Ascending aorta (tissue), 2 donors: ENCODE results near the gene ARHGAP10. TPM values are rescaled to one million over a fixed set of nuclear protein-coding genes. Genes with fewer than 3 reads are reported as not detected.

Experiments
- DNase-seq, 2 donors: peaks; one replicate each; pipeline ENCODE4 v3.0.0-alpha.2; 2019; ENCODE audit warnings: low spot score in 2 of 2
- H3K27ac ChIP-seq, 2 donors: fragments of 200-600 bp; sonication (generic); one replicate each; pipeline ENCODE4 v1.5.1; 2016 to 2017; ENCODE audit warnings: mild to moderate bottlenecking in 1 of 2
- H3K27me3 ChIP-seq: fragments of 200-600 bp; sonication (generic); one replicate; pipeline ENCODE4 v1.5.1; 2017
- H3K36me3 ChIP-seq, 2 donors: fragments of 200-600 bp; sonication (generic); one replicate each; pipeline ENCODE4 v1.5.1; 2016
- H3K4me1 ChIP-seq, 2 donors: fragments of 200-600 bp; sonication (generic); one replicate each; pipeline ENCODE4 v1.5.1; 2016 to 2017; ENCODE audit warnings: mild to moderate bottlenecking in 1 of 2
- H3K4me3 ChIP-seq, 2 donors: fragments of 200-600 bp; sonication (generic); one replicate each; pipeline ENCODE4 v1.5.1; 2016 to 2017; ENCODE audit warnings: mild to moderate bottlenecking in 1 of 2
- H3K9me3 ChIP-seq, 2 donors: fragments of 200-600 bp; sonication (generic); one replicate each; pipeline ENCODE4 v1.5.1; 2016
- intact Hi-C: fragments of 100-400 bp; cut with DNase I; formaldehyde crosslinking; loops from one replicate; pipeline ENCODE4 v1.15.1; 2023
- total RNA-seq: library from RNA; depleted of rRNA; stranded (reverse); fragments of >200 nt; gene quantifications from one replicate; pipeline ENCODE4 v1.1.0, GENCODE V29; 2016
- TF ChIP-seq, protein P1 (sequence below), 3 experiments: fragments of 200-600 bp in 2 of 3; fragments of 450-650 bp in 1 of 3; sonication (generic) in 2 of 3; IDR thresholded peaks; one replicate each; pipeline ENCODE4 v1.5.1; 2016 to 2019; ENCODE audit warnings: antibody characterized with exemption in 3 of 3, mild to moderate bottlenecking in 1 of 3, moderate library complexity in 1 of 3

ARHGAP10 gene
- total RNA-seq, 1 donor from 2014 or later, result 77.3 TPM

DNA sequence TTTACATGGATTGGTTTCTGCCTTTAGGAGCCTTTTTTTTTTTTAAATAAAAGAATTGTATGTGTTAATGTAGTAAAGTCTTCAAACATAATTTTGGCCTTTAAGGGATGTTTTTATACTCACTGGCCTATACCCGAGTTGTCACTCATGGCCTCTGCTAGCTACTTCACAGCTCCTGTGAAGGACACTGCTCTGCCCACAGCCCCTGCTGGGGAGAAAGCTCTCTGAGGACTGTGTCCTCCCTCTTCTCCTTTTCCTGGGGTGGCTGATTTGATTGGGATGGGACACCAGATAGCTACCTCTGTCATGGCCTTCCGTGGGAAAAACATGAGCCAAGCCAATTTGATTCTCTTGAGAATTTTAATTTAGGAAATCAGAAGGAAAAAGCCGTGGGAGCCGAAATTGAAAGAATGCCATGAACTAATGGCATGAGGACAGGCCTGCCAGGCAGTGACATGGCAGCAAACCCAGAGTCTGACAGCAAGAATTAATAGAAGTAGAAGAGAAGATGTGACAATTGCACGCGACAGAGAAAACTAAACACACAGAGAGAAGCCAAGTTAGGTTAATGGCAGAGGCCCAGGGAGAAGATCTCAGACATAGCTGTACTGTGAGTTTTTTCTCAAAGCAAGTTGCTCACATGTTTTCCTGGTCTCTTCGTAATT is 81.4 kb downstream of the ARHGAP10 start:
- H3K4me1 ChIP-seq, result peaks cover 36 to 79% of the 10 kb centered on the region in 2 donors
- no peaks in the 10 kb centered on the region for H3K27me3 ChIP-seq
- H3K4me3 ChIP-seq, result peak overlapping the region in 1 of 2 donors; percentile 31
- intact Hi-C loops, result no loop called here
- no peaks in the 10 kb centered on the region for H3K36me3 ChIP-seq
- no peaks in the 10 kb centered on the region for H3K9me3 ChIP-seq
- DNase-seq, result no peak
- peak overlapping the region; percentile 36 to 91 for H3K27ac ChIP-seq
- TF ChIP-seq, protein P1, sequence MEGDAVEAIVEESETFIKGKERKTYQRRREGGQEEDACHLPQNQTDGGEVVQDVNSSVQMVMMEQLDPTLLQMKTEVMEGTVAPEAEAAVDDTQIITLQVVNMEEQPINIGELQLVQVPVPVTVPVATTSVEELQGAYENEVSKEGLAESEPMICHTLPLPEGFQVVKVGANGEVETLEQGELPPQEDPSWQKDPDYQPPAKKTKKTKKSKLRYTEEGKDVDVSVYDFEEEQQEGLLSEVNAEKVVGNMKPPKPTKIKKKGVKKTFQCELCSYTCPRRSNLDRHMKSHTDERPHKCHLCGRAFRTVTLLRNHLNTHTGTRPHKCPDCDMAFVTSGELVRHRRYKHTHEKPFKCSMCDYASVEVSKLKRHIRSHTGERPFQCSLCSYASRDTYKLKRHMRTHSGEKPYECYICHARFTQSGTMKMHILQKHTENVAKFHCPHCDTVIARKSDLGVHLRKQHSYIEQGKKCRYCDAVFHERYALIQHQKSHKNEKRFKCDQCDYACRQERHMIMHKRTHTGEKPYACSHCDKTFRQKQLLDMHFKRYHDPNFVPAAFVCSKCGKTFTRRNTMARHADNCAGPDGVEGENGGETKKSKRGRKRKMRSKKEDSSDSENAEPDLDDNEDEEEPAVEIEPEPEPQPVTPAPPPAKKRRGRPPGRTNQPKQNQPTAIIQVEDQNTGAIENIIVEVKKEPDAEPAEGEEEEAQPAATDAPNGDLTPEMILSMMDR (IDR thresholded peaks at IDR 0.05), result no peak

DNA sequence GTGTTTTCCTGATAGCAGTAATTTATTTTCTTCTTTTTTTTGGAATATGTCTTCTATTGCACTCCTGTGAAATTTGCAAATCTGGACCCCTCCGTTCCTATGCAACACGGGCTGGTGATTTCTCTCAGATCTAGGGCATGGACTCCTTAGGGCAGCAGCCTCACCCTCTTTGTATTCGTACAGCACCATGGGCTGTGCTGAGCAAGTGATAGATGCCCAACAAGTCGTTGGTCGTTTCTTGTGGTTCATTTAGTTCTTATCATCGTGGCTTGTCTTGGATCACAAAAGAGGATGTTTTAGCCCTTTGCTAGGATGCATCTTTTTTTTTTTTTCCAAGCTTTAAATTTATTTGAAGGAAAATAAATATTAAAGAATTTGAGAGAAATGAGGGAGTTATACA is 82.1 kb downstream of the ARHGAP10 start:
- H3K36me3 ChIP-seq, result no peaks in the 10 kb centered on the region
- peak overlapping the region; percentile 76 to 91 for H3K27ac ChIP-seq
- intact Hi-C loops, result no loop called here
- no peaks in the 10 kb centered on the region for H3K27me3 ChIP-seq
- no peaks in the 10 kb centered on the region for H3K9me3 ChIP-seq
- TF ChIP-seq, protein P1 (IDR thresholded peaks at IDR 0.05), result no peak
- H3K4me1 ChIP-seq, result peaks cover 30 to 75% of the 10 kb centered on the region in 2 donors
- H3K4me3 ChIP-seq, result no peak overlapping the region
- no peak for DNase-seq

DNA sequence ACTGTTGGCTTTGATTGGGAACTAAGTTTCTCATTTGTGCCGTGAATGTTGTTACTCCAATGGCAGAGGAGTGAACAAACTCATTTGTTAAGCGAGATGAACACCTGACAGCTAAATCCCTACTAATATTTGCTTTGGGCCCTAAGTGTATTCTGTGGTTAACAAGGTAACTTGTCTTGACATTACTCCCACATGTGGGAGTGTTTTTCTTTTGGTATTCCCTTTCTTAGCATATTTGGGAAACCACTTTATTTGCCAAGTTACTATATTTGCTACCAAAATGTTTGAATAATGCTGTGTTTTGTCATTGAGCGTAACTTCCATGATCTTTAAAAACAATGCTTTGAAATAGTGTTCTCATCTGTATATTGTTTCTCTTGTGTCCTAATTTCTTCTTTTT is 82.5 kb downstream of the ARHGAP10 start:
- intact Hi-C loops, result no loop called here
- no peak overlapping the region for H3K4me3 ChIP-seq
- H3K27me3 ChIP-seq, result no peaks in the 10 kb centered on the region
- no peaks in the 10 kb centered on the region for H3K36me3 ChIP-seq
- peaks cover 30 to 73% of the 10 kb centered on the region in 2 donors for H3K4me1 ChIP-seq
- TF ChIP-seq, protein P1 (IDR thresholded peaks at IDR 0.05), result no peak
- no peaks in the 10 kb centered on the region for H3K9me3 ChIP-seq
- no peak for DNase-seq
- peak overlapping the region; percentile 76 to 91 for H3K27ac ChIP-seq

DNA sequence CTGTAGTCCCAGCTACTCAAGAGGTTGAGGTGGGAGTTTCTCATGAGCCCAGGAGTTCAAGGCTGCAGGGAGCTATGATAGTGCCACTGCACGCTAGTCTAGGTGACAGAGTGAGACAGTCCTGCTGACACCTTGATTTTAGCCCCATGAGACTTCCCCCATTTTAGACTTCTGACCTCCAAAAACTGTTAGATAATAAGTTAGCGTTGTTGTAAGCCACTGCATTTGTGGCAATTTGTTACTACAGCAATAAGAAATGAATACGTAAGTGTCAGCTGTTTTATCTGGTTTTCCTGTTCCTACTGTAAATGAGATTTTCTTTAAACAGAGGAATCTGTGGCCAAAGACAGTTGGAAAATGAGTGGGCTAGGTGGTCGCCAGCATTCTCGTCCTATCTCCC is 83.9 kb downstream of the ARHGAP10 start:
- no peak for DNase-seq
- Histone ChIP-seq H3K36me3 (no peaks in the 10 kb centered on the region), H3K27ac (peak overlapping the region; percentile 76 to 91), H3K27me3 (no peaks in the 10 kb centered on the region), H3K4me3 (peak overlapping the region in 1 of 2 donors; percentile 15), H3K9me3 (no peaks in the 10 kb centered on the region), H3K4me1 (peaks cover 30 to 66% of the 10 kb centered on the region in 2 donors)
- TF ChIP-seq, protein P1 (IDR thresholded peaks at IDR 0.05), result no peak
- intact Hi-C loops, result loop anchor here (5.0 kb wide), 1 partner anchor 103 kb away; no protein-coding TSS in a partner anchor

DNA sequence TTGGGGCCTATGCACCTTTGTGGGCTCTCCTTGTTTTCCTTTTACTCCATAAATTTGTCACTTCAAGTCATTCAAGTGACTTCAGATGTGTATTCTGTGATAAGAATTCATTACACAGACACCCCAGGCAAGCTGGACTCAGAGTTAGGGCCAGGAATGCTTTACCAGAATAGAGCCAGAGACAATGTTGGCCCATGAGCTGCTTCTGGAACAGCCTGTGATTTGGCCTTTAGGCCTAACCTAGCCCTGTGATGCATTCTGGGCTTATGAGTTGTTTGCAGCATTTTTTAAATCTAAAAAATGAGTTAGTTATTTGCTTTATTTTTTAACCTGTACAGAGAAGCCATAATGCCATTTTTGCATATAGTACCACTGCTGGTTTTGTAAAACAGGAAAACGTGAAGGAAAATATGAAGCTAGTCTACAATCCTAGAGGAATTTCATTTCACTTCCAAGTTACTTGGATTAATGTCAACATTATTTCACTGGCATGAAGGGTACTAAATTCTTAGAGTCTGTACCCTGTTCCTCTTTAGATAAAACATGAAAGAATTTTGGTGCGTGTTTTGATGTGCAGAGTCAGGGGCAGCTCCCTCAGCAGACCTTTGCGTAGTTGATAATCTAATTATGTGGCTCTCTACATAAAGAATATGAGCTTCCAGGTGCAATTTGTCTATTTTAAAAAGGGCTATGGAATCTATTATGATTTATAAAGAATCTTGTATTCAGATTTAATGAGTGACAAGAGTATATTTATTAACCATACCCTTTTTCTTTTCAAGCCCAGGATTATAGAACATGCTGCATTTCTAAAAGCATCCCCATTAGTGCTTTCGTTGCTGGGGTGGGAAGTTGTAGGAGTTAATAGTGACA is 84.7 kb downstream of the ARHGAP10 start:
- Histone ChIP-seq H3K27ac (peak overlapping the region; percentile 76 to 91), H3K27me3 (no peaks in the 10 kb centered on the region), H3K4me3 (peak overlapping the region in 1 of 2 donors; percentile 15), H3K9me3 (no peaks in the 10 kb centered on the region), H3K36me3 (no peaks in the 10 kb centered on the region), H3K4me1 (peaks cover 33 to 70% of the 10 kb centered on the region in 2 donors)
- intact Hi-C loops, result loop anchor here (5.0 kb wide), 1 partner anchor 104 kb away; no protein-coding TSS in a partner anchor
- DNase-seq, result no peak
- TF ChIP-seq, protein P1 (IDR thresholded peaks at IDR 0.05), result no peak
